Mesenteric fat pad (tissue), 1 donor: Measurements from ENCODE around the gene POMP. TPM values are rescaled to one million over a fixed set of nuclear protein-coding genes. Genes with fewer than 3 reads are reported as not detected.

Experiments used
- DNase-seq: peaks from one replicate; pipeline ENCODE4 v3.0.0-alpha.2; 2020; ENCODE audit warnings: low spot score
- long read RNA-seq: library from polyadenylated mRNA; unstranded; transcript quantifications from one replicate; pipeline ENCODE4 v2.0.0, GENCODE V29; 2020
- total RNA-seq: library from RNA; stranded (reverse); fragmentation: NEBNext Ultra II Directional; extraction: Animal tissue kit (Norgen Biotek cat#: 25700); gene quantifications from one replicate; pipeline ENCODE4 v1.2.1, GENCODE V29; 2021
- donor health status: DM: yes; HTN: yes; CAD: no.

POMP gene, protein sequence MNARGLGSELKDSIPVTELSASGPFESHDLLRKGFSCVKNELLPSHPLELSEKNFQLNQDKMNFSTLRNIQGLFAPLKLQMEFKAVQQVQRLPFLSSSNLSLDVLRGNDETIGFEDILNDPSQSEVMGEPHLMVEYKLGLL
- total RNA-seq, result 88.7 TPM
- long read RNA-seq, transcript POMP-201 (6 exons, 1,330 nt), result major isoform, 87 of 114 reads
- long read RNA-seq, partial matches to known transcripts, result 8 of 114 reads
- long read RNA-seq, other reads (novel, unspliced or antisense), result 19 of 114 reads

DNA sequence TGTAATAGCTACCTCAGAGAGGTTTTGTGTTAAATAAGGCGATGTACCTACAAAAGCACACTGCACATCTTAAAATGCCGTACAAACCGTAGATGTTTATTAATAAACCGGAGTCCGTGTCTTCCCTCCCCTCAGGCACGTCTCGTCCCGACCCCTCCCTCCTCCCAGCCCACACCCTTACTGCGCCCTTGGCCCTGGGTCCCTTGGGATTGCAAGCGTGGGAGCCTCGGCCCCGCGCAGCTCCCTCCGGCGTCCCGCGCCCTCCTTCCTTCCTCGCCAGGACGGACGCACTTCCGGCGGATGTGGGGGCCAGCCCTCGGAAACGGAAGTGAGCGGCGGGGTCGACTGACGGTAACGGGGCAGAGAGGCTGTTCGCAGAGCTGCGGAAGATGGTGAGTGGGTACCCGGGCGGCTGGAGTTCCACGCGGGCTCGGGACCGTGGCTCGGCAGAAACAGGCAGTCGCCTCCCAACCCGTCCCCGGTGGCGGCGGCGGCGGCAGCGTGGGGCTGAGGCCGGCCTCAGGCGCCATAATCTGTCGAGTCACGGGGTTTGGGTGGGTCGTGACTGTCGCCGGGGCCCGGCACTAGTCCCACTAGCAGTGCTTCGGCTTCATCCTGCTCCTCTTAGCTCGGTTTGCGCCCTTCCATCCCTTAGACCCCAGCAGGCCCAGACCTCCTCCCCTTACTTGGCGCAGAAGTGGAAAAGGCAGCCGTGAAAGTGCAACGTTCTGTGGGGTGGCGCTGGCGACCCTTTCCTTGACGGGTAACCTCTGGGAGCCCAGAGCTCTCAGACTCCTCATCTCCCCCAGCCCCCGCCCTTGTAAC, at the start of gene POMP:
POMP (plus strand) TSS at position 335 of the 825 bp plus-strand sequence; CDS start at position 390, 55 bp downstream.
- peak; percentile 99 for DNase-seq

DNA sequence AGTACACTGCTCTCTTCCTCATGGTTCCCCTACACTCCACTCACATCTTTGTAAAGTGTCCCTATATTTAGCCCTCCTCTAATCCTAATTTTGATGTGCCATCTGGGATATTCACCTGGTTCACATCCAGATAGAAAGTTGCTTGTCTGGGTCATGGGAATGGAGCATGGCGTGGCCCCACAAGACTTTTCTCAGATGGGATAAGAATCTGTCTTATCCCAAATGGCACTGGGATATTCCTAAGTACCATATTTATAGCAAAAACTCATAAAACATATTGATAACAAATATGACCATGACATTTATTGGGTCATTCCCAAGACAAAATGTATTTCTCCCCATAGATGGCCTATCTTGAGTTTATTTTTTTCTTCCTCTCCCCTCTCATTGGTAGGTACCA, 49.5 kb upstream of the POMP start:
- DNase-seq, result no peak

DNA sequence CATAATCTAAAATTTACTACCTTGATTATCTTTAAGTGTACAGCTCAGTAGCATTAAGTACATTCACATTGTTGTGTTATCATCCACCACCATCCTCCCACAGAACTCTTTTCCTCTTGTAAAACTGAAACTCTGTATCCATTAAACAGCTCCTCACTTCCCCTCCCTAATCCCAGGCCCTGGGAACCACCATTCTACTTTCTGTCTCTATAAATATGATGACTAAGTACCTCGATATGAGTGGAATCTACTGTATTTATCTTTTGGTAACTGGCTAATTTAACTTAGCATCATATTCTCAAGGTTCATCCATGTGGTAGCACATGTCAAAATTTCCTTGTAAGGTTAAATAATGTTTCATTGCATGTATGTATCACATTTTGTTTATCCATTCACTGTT, 49.0 kb upstream of the POMP start:
- DNase-seq, result no peak

DNA sequence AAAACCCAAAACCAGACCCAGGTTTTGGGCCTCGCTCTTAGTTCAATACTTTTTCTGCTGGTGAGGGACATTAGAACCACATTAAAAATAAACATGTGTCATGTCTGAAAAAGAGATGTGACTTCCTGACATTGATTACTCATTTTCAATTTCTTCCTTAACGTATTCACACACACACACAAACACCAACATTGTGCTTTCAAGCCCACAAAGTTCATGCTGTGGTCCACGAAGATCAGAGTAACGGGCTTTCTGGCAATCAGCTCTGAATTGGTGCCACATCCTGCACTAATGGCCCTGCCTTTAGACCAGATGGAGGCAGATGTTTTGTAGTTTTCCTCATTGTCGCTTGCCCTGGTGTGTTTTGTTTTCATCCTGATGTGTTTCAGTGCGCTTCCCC, 47.9 kb upstream of the POMP start:
- DNase-seq, result no peak

DNA sequence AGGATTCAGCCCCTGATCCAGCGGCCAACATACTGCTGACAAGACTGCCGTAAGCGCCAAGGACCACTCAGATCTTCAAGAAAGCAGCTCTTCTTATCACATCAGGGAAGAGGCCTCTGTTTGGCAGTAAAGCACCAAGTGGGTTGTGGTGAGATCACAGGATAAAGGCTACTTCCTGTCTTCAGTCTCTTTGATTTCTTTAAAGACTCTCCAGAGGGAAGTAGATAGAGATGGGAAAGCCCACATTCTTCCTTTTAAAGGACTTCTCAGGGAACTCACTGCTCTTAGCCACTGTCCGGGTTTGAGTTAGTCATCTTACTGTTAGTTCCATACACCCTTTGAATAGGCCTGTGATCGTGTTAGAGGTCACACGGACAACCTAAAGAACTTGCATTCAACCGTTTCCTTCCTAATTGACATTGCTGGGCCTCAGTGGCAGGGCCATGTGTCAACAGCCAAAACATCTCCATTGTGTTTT, 47.2 kb upstream of the POMP start:
- DNase-seq, result no peak

DNA sequence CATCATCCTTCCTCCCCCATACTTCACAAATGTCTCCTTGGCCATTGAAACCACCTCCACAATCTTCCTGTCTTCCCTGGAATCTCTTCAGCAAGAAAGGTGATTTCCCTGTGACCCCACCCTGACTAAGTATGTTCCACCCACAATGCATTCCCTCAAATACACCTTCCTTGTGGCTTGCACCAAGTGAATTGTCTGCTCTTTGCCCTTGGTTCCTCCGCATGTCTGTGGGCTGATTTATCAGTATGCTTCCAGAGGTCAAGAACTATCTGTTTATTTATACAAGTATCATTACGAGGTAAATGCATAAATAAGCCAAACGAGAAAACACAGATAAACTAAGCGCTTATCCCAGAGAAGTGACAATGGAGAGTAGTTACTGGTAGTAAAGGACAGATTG, 45.4 kb upstream of the POMP start:
- no peak for DNase-seq

DNA sequence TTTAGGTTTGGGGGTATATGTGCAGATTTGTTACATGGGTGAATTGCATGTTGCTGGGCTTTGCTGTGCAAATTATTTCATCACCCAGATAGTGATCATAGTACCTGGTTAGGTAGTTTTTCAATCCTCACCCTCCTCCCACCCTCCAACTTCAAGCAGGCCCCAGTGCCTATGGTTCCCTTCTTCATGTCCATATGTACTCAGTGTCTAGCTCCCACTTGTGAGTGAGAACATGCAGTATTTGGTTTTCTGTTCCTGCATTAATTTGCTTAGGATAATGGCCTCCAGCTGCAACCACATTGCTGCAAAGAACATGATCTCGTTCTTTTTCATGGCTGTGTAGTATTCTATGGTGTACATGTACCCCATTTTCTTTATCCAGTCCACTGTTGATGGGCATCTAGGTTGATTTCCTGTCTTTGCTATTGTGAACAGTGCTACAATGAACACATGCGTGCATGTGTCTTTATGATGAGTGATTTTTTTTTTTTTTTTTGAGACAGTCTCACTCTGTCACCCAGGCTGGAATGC, 42.9 kb upstream of the POMP start:
- DNase-seq, result no peak

DNA sequence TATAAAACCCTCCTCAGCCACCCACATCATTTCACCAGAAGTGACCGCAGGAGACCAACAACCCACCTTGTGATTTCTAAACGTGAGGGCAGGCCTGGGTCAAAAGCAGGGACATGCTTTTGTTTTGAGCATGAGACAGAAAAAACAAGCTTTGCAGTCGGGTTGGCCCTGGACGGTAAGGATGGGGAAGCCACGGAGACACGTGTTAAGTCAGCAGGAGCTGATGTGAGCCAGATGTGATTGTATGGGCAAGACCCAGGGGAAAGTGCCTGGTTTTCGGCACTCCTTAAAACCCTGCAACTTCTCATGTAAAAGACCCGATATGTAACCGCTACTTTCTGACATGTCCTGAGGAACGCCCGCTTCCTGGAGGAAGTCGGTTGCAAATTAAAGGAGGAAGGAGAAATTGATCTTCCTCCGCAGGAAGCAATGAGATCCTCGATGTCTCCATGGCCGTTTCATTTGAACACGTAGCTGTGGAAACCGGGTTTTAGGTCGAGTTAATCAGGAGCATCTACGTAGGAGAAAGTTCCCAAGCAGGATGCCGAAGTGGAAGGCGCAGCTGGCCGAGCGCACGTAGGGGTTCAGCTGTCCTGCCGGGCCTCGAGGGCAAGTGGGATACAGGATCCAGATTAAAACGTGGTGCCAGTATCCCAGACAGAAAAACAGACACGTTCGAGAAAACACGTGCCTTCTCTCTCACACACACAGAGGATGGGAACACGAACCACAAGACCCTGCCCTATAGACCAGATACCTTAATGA, 40.5 kb upstream of the POMP start:
- no peak for DNase-seq

DNA sequence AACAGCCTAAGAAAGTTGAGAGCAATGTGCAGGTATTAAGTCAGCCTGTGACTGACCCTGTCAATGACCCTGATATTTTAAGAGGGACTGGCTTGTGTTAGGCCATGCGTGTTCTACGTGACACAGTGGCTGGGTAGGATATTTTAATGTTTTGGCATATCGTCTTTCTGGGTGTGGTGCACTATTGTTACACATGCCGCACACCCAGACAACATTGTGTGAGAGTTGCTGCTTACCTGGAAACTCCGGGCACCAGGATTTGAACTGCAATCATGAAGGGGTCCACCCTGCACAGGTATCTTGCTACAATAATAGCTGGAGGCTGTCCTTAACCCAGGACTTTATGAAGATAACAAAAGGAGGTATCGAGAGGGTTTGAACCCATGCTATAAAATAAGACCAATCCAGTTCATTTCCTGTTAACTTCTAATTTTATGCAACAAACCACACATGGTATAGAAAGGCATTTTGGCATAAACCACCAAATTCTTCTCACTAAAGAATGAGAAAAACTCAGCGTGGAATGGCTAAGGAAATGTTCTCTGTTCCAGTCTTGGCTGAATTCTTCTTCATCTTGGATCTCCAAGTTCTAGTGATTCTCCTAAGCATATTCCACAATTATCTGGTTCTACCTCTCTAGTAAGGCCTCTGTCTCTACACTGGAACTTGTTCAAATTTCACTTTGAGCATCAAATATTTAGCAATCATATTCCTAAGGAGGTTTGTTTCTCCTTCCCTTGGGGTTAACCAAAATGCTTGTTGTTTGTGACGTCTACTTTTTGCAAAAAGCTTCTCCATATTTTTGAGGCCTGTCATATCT, 38.7 kb upstream of the POMP start:
- no peak for DNase-seq

DNA sequence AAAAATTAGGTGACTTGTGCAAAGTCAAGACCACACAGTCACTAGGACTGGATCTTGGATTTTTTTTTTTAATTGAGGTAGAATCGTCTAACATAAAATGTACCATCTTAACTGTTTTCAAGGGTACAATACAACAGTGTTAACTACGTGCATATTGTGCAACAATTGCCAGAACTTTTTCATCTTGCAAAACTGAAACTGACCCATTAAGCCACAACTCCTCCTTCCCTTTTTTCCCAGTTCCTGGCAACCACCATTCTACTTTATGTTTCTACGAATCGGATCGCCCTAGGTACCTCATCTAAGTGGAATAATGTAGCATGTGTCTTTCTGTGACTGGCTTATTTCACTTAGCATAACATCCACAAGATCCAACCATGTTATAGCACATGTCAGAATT, 37.5 kb upstream of the POMP start:
- DNase-seq, result no peak

DNA sequence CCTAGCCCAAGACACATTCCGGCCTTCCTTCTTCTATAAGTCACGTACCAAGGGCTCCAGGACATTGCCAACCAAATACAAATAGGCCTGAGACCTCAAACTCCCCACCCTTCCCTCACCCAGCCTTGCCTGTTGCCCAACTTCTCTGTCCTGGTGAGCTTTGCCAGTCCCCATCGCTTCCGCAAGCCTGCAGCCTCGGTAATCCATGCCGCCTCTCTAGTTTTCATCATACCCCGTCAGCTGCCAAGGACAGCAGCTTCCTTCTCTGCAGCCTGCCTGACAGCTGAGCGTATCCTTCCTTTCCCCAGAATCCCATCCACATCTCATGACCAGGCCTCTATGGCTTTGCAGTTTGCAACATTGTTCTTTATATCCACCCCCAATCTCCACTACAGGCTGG, 36.6 kb upstream of the POMP start:
- no peak for DNase-seq

DNA sequence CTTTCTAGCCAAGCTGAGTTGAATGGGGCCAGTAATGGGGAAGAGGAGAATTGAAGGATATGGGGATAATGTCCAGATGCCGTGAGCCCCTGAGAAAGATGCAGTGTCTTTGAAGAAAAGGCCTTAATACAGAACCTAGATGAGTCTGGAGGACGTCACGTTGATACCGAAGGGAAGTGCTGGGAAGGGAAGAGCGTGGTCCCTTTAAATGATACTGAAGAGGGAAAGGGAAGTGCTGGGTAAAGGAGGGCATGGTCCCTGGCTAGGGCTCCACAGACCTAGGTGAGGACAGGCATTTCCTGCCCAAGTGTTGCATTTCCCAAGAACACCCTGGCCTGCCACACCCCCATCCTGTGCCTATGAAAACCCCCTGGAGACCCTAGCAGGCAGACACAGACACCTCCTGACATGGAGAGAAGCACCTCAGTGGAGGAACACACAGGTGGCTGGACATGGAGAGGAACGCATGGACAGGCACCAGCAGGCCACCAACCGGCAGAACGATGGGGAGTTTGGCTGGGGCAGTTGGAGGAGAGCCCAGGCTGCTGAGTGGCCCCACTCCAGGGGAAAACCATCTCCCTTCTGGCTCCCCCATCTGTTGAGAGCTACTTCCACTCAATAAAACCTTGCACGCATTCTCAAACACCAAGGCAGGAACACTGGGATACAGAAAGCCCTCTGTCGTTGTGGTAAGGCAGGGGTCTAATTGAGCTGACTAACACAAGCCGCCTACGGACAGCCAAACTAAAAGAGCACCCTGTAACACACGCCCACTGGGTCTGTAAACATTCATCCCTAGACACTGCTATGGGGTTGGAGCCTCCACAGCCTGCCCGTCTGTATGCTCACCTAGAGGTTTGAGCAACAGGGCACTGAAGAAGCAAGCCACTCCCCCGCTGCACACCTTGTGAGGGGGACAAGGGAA, 34.9 kb upstream of the POMP start:
- no peak for DNase-seq

DNA sequence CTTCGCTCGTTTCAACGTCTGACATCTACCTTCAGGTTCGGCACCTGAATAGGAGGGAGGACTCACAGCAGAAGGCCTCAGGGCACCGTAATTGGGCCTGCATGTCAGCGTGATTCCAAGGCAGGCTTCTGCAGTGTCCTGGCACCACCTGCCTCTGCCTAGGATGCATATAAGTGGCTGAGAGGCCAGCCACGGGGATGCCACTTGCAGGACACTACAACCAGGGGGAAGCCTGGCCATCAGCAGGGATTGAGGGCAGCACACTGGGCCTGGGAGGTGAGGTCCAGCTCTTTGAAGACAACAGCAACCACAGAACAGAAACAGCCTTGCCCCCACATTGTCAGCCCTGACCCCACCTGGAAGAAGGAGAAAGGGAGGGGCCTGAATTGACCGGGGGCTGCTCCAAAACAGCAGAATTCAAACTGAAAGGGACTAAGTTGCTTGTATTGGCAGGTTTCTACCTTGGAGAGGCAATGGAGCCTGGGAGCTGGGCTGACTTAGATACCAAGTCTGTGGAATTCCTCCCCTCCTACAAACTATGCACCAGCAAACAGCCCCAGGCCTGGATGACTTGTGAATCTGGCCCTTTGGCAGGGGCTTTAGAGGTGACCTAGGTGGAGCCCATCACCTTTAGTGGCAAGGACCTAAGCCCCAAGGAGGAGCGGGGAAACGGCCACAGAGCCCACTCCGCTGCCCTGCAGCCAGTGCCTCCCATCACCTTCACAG, 34.1 kb upstream of the POMP start:
- DNase-seq, result no peak

DNA sequence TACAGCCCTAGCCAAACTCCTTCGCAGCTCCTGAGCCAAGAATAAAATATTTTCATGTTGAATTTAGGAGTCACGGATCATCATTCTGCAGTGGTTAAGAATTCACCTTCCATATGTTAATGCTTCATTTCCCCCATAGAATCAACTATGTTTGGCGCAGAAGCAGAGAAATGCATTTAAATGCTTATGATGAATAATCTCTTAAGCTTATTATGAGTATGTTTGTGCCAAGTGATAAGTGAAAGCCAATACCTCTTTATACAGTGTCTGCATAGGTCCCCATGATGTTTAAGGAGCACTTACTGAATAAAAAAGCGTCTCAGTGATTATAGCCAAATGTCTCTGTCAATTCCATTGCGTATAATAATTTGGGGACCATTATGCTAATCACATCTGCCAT, 32.7 kb upstream of the POMP start:
- no peak for DNase-seq

DNA sequence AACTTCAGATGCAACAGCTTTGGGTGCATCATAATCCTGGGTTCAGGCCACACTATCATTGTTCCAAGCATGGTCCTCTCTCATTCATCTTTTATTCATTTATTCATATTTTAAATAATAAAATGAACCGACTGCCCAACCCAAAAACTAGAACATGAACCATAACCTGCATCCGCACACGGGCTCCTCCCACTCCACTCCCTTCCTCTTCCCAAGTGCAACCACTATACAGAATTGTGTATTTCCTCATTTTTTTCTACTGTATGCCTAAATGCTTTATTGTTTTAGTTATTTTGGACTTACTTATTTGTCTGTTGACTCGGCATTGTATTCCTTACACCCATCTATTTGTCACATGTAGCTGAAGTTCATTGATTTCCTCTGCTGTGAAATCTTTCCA, 30.7 kb upstream of the POMP start:
- no peak for DNase-seq

DNA sequence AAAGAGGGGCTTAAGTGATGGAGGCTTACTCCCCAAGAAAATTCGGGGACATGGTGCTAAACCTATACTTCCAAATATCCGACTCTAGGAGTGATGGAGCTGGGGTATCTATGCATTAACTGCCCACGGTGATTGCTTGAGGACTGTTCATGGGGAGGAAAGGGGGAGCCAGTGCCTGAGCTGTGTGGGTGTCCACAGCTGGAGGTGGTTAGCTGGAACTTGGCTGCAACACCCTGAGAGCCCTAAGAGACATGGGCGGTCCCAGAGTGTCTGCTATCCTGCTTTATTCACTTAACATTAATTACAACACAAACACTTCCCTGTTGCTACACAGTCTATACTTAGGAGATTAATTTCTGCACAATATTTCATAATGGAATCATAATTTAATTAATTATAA, 28.1 kb upstream of the POMP start:
- no peak for DNase-seq

DNA sequence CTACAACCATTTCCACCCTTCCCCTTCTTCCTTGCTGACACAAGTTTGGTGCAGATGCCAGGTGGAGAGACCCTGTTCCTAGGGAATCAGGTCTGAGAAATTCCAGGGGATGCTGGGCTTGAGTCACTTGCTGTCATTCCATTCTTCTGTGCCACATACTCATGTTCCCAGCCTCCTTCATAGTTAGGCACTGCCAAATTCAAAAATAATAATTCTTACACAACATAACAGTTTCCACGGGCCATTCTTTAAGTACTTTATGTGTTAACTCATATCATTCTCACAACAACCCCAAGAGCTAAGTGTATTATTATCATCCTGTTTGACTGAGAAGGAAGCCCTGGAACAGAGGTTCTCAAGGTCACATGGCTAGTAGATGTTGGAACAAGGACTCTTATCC, 27.1 kb upstream of the POMP start:
- no peak for DNase-seq

DNA sequence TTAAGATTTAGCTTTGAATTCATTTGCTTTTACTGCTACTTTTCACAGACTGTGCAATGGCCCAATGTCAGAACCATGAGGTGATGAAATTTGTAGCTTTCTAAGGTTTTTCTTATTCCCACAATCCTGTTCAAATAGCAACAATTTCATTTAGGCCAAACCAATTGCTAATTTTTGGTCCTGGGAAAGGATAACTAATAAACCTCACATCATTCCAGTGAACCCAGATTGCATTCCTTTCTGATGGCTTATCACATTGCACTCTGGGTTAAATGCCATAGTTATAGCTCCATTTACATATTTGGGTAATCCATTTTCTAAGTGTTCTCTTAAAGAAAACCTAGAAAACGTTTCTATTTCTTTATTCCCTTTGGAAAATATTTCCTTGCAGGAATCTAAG, 22.9 kb upstream of the POMP start:
- DNase-seq, result no peak

DNA sequence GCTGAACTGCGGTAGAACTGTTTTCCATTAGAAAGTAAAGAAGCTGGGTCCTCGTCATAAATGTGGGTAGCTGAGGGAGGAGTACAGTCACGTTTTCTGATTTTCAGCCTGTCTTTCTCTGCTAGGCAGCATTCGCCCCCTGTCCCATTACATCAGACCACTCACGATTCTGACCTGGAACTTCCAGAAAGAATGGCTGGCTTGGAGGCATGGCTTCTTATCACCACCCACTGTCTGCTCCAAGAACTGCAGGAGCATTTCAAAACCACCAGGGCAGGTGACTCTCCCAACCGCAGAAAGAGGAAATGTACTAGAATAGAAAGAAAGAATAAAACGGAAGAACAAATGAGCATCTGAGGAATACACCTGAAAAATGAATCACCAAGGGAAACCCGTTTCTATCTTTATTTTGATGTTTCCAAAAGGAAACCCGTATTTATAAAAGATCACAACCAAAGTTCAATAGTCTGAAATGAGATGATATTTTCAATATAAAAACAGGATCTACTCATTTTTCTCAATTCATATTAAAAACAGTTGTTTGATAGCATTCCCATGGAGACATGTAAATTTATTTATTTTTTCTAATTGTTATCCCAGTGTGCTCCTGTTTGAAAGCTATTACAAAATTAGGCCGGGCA, 22.1 kb upstream of the POMP start:
- DNase-seq, result no peak
